IMR-90 (cell line): ENCODE data around the gene MSI2. TPM values are rescaled to one million over a fixed set of nuclear protein-coding genes. Genes with fewer than 3 reads are reported as not detected.

Experiments used
- ATAC-seq: fragments of 200-7000 bp; cut with Tn5 transposase; 2 replicates; pipeline ENCODE4 v1.9.1; 2020; ENCODE audit warnings: low read depth, mild to moderate bottlenecking, moderate library complexity
- BruUV-seq: library from RNA; stranded (reverse); fragments of 400-500 nt; replicated peaks from 2 replicates; lab custom pipeline; 2021; lab: Mats Ljungman, UMichigan
- CTCF ChIA-PET: fragments of 300-600 bp; formaldehyde crosslinking; extraction: SDS; loops from one replicate; lab custom pipeline; 2021; ENCODE audit warnings: antibody characterized with exemption; lab: Yijun Ruan, JAX
- POLR2A ChIA-PET: fragments of 300-600 bp; sonication (Branson Sonifier 250); formaldehyde crosslinking; loops from one replicate; lab custom pipeline; 2022; ENCODE audit warnings: antibody characterized with exemption; ENCODE audit not compliant: unreplicated experiment; lab: Charles Lee
- DNase-seq: peaks from one replicate; pipeline ENCODE4 v3.0.0; 2013
- H2AFZ ChIP-seq: replicated peaks from 2 replicates; pipeline ENCODE3; 2013; ENCODE audit warnings: low read length, mild to moderate bottlenecking; ENCODE audit not compliant: poor library complexity
- H2AK5ac ChIP-seq: 2 replicates; pipeline ENCODE4 v1.6.1; 2013; ENCODE audit warnings: low read depth, low read length, inconsistent platforms
- H2AK9ac ChIP-seq: replicated peaks from 2 replicates; pipeline ENCODE3; 2013; ENCODE audit warnings: mild to moderate bottlenecking, low read depth, low read length, moderate library complexity; ENCODE audit not compliant: poor library complexity
- H2BK120ac ChIP-seq: 2 replicates; pipeline ENCODE4 v1.6.1; 2013; ENCODE audit warnings: low read depth, low read length, inconsistent platforms
- H2BK15ac ChIP-seq: 3 replicates; pipeline ENCODE4 v1.6.1; 2013; ENCODE audit warnings: low read depth, low read length, inconsistent platforms
- H2BK20ac ChIP-seq: 2 replicates; pipeline ENCODE4 v1.6.1; 2013; ENCODE audit warnings: low read depth, mild to moderate bottlenecking, inconsistent platforms, low read length, moderate library complexity
- H2BK5ac ChIP-seq: 2 replicates; pipeline ENCODE4 v1.6.1; 2013; ENCODE audit warnings: mild to moderate bottlenecking, low read depth, low read length, inconsistent platforms; ENCODE audit not compliant: poor library complexity, severe bottlenecking
- H3K14ac ChIP-seq: replicated peaks from 2 replicates; pipeline ENCODE4 v1.6.1; 2013; ENCODE audit warnings: low read depth, low read length, inconsistent platforms
- H3K18ac ChIP-seq: 2 replicates; pipeline ENCODE4 v1.6.1; 2013; ENCODE audit warnings: low read depth, low read length, control low read depth
- H3K23ac ChIP-seq: 2 replicates; pipeline ENCODE4 v1.6.1; 2013; ENCODE audit warnings: low read depth, low read length, inconsistent platforms
- H3K27ac ChIP-seq: 2 replicates; pipeline ENCODE4 v1.5.1; 2013; ENCODE audit warnings: mild to moderate bottlenecking, control low read depth, low read length; ENCODE audit not compliant: insufficient read depth
- H3K27me3 ChIP-seq: 2 replicates; pipeline ENCODE4 v1.6.1; 2013; ENCODE audit warnings: low read length; ENCODE audit not compliant: control insufficient read depth, insufficient read depth
- H3K36me3 ChIP-seq: 2 replicates; pipeline ENCODE4 v1.6.1; 2013; ENCODE audit warnings: low read length, mixed read lengths; ENCODE audit not compliant: control insufficient read depth, insufficient read depth
- H3K4ac ChIP-seq: 2 replicates; pipeline ENCODE4 v1.6.1; 2013; ENCODE audit warnings: low read depth, low read length, inconsistent platforms
- H3K4me1 ChIP-seq: 2 replicates; pipeline ENCODE4 v1.6.1; 2013; ENCODE audit warnings: low read length, mixed read lengths; ENCODE audit not compliant: control insufficient read depth, insufficient read depth
- H3K4me2 ChIP-seq: 2 replicates; pipeline ENCODE4 v1.6.1; 2013; ENCODE audit warnings: low read depth, mild to moderate bottlenecking, control low read depth, low read length, moderate library complexity
- H3K4me3 ChIP-seq: 2 replicates; pipeline ENCODE4 v1.5.1; 2013; ENCODE audit warnings: low read depth, mild to moderate bottlenecking, control low read depth, low read length, moderate library complexity; ENCODE audit not compliant: insufficient read depth
- H3K56ac ChIP-seq: 2 replicates; pipeline ENCODE4 v1.6.1; 2013; ENCODE audit warnings: low read length, inconsistent platforms; ENCODE audit not compliant: insufficient read depth; ENCODE audit errors: extremely low read depth
- H3K79me1 ChIP-seq, 2 experiments: 2 replicates each; pipeline ENCODE4 v1.6.1; 2013; ENCODE audit warnings: low read length in 2 of 2, inconsistent platforms in 1 of 2, low read depth in 1 of 2
- H3K9ac ChIP-seq: 2 replicates; pipeline ENCODE4 v1.6.1; 2013; ENCODE audit warnings: low read depth, low read length, control low read depth
- H3K9me1 ChIP-seq: 2 replicates; pipeline ENCODE4 v1.6.1; 2013; ENCODE audit warnings: low read length, inconsistent platforms; ENCODE audit not compliant: insufficient read depth
- H3K9me3 ChIP-seq: 2 replicates; pipeline ENCODE4 v1.6.1; 2013; ENCODE audit warnings: low read length; ENCODE audit not compliant: control insufficient read depth, insufficient read depth
- H4K20me1 ChIP-seq: 2 replicates; pipeline ENCODE4 v1.6.1; 2013; ENCODE audit warnings: low read length, inconsistent platforms; ENCODE audit not compliant: insufficient read depth
- H4K5ac ChIP-seq: 2 replicates; pipeline ENCODE4 v1.6.1; 2013; ENCODE audit warnings: mild to moderate bottlenecking, low read depth, low read length, control low read depth
- H4K8ac ChIP-seq, 2 experiments: 2 replicates each; pipeline ENCODE4 v1.6.1; 2013; ENCODE audit warnings: low read depth in 2 of 2, low read length in 2 of 2, control low read depth in 1 of 2, inconsistent platforms in 1 of 2
- H4K91ac ChIP-seq: 2 replicates; pipeline ENCODE4 v1.6.1; 2013; ENCODE audit warnings: low read depth, low read length, inconsistent platforms; ENCODE audit not compliant: insufficient read depth
- BHLHE40 ChIP-seq: fragments of 150-350 bp; IDR thresholded peaks from 2 replicates; pipeline ENCODE4 v1.6.1; 2016; ENCODE audit warnings: mild to moderate bottlenecking, low read depth, low read length
- CEBPB ChIP-seq: IDR thresholded peaks from 2 replicates; pipeline ENCODE4 v1.6.1; 2012; ENCODE audit warnings: low read depth, low read length, improper control_type of control experiment
- CHD1 ChIP-seq: IDR thresholded peaks from 2 replicates; pipeline ENCODE4 v1.6.1; 2012; ENCODE audit warnings: low read depth, low read length, improper control_type of control experiment
- CTCF ChIP-seq: conservative IDR thresholded peaks from 2 replicates; pipeline ENCODE4 v1.5.1; 2012; ENCODE audit warnings: mild to moderate bottlenecking, low read depth, low read length, improper control_type of control experiment
- ELK1 ChIP-seq: fragments of 150-350 bp; IDR thresholded peaks from 2 replicates; pipeline ENCODE4 v1.6.1; 2016; ENCODE audit warnings: low read depth, mild to moderate bottlenecking, low read length, moderate library complexity, borderline replicate concordance
- FOS ChIP-seq: fragments of 150-350 bp; IDR thresholded peaks from 2 replicates; pipeline ENCODE4 v1.6.1; 2016; ENCODE audit warnings: low read depth, low read length
- MAFK ChIP-seq: IDR thresholded peaks from 2 replicates; pipeline ENCODE4 v1.6.1; 2012; ENCODE audit warnings: low read depth, low read length, improper control_type of control experiment
- MAZ ChIP-seq: IDR thresholded peaks from 2 replicates; pipeline ENCODE4 v1.6.1; 2012; ENCODE audit warnings: low read depth, mild to moderate bottlenecking, low read length, improper control_type of control experiment, moderate library complexity, borderline replicate concordance
- MXI1 ChIP-seq: IDR thresholded peaks from 2 replicates; pipeline ENCODE4 v1.6.1; 2012; ENCODE audit warnings: low read depth, mild to moderate bottlenecking, low read length, moderate library complexity, borderline replicate concordance
- NFE2L2 ChIP-seq: fragments of 150-350 bp; IDR thresholded peaks from 2 replicates; pipeline ENCODE4 v1.6.1; 2016; ENCODE audit warnings: low read depth, mild to moderate bottlenecking, low read length
- POLR2A ChIP-seq: IDR thresholded peaks from 2 replicates; pipeline ENCODE4 v1.6.1; 2012; ENCODE audit warnings: mild to moderate bottlenecking, low read depth, low read length
- RAD21 ChIP-seq: IDR thresholded peaks from 2 replicates; pipeline ENCODE4 v1.6.1; 2012; ENCODE audit warnings: low read length, improper control_type of control experiment
- RCOR1 ChIP-seq: IDR thresholded peaks from 2 replicates; pipeline ENCODE4 v1.6.1; 2012; ENCODE audit warnings: mild to moderate bottlenecking, low read length, improper control_type of control experiment; ENCODE audit not compliant: insufficient replicate concordance
- RFX5 ChIP-seq: IDR thresholded peaks from 2 replicates; pipeline ENCODE4 v1.8.0; 2012; ENCODE audit warnings: low read depth, mild to moderate bottlenecking, low read length, moderate library complexity
- SMC3 ChIP-seq: fragments of 150-350 bp; IDR thresholded peaks from 2 replicates; pipeline ENCODE4 v1.6.1; 2016; ENCODE audit warnings: low read depth, mild to moderate bottlenecking, antibody characterized with exemption, low read length, moderate library complexity
- USF2 ChIP-seq: fragments of 150-350 bp; IDR thresholded peaks from 2 replicates; pipeline ENCODE4 v1.6.1; 2017; ENCODE audit warnings: mild to moderate bottlenecking, antibody characterized with exemption, low read length, low read depth
- WGBS, 2 experiments: methylation state at CpG; one replicate each; pipeline versions ENCODE4 v1.1.5 to v1.1.7; 2013; ENCODE audit warnings: missing lambda C conversion rate in 2 of 2; ENCODE audit not compliant: insufficient read length in 1 of 2; ENCODE audit errors: extremely low coverage in 2 of 2; 5-methylcytosine and 5-hydroxymethylcytosine counted together
- dilution Hi-C: fragments of 300-500 bp; cut with HindIII; formaldehyde crosslinking; loops from one replicate; pipeline ENCODE4 v1.14.3; 2018; ENCODE audit warnings: low sequenced_read_pairs; ENCODE audit not compliant: unreplicated experiment
- in situ Hi-C: fragments of 300-500 bp; cut with MboI; formaldehyde crosslinking; loops from 3 replicates; pipeline ENCODE4 v1.14.3; 2019; ENCODE audit warnings: low sequenced_read_pairs, inconsistent platforms, mixed read lengths
- intact Hi-C: fragments of 100-400 bp; cut with micrococcal nuclease; formaldehyde crosslinking; loops from 2 replicates; pipeline ENCODE4 v1.10.0; 2022
- polyA plus RNA-seq, 3 experiments: library from polyadenylated mRNA; depleted of rRNA; stranded (reverse); fragments of >200 nt; gene quantifications; 2 replicates each; pipeline ENCODE4 v1.2.3, GENCODE V29; 2012; ENCODE audit warnings: low replicate concordance in 1 of 3
- total RNA-seq: library from RNA; depleted of rRNA; stranded (reverse); fragments of >200 nt; gene quantifications from 2 replicates; pipeline ENCODE4 v1.2.3, GENCODE V29; 2012

MSI2 gene
- total and polyA plus RNA-seq, 2 of the 4 experiments (the other 2 are of a cell fraction): 13.0 to 16.0 TPM

GRCh38 chr17:57496382-57496781 lies 240.1 kb downstream of the MSI2 start:
- Histone ChIP-seq H4K8ac (no peak overlapping the region), H3K56ac (no peak overlapping the region), H3K9ac (no peak overlapping the region), H3K4me2 (no peak overlapping the region), H3K36me3 (no peaks in the 10 kb centered on the region), H3K4me1 (no peaks in the 10 kb centered on the region), H4K20me1 (no peaks in the 10 kb centered on the region), H3K23ac (no peak overlapping the region), H2BK5ac (no peak overlapping the region), H2BK120ac (no peak overlapping the region), H3K9me3 (no peaks in the 10 kb centered on the region), H2AK9ac (no peak overlapping the region), H4K5ac (no peak overlapping the region), H3K27ac (no peak overlapping the region), H2AFZ (no peak overlapping the region), H3K4ac (no peak overlapping the region), H3K9me1 (peaks cover 3% of the 10 kb centered on the region; the same call in 1 of the 2 replicates), H2BK15ac (no peak overlapping the region), H2AK5ac (no peak overlapping the region), H3K79me1 (0 out of 4 replicates have a peak, but pooled peaks cover 0 to 3% of the 10 kb centered on the region in 2 experiments), H3K27me3 (no peaks in the 10 kb centered on the region), H3K4me3 (no peak overlapping the region), H3K14ac (no peak overlapping the region), H4K91ac (no peak overlapping the region), H3K18ac (no peak overlapping the region), H2BK20ac (no peak overlapping the region)
- POLR2A ChIA-PET: no interaction called here
- BruUV-seq: no TSS peak
- no peak for TF ChIP-seq RCOR1
- no peak for TF ChIP-seq NFE2L2
- TF ChIP-seq CTCF: no peak
- no peak for TF ChIP-seq ELK1
- no peak for TF ChIP-seq USF2
- no peak for TF ChIP-seq FOS
- TF ChIP-seq CEBPB: no peak
- TF ChIP-seq RAD21: no peak
- no peak for TF ChIP-seq BHLHE40
- no peak for TF ChIP-seq MAFK
- TF ChIP-seq SMC3: no peak
- TF ChIP-seq MAZ: no peak
- no peak for TF ChIP-seq MXI1
- TF ChIP-seq CHD1: no peak
- TF ChIP-seq POLR2A: no peak
- no peak for TF ChIP-seq RFX5
- WGBS, 2 experiments: 100% methylated on average over 2 of the region's 11 CpGs; no CpG with 5 or more reads in 1 of the 2 experiments
- dilution Hi-C loops (no loop called here), in situ Hi-C loops (no loop called here), intact Hi-C loops (no loop called here)
- CTCF ChIA-PET: no interaction called here
- no peak for ATAC-seq
- DNase-seq: no peak
